Natural killer cell treated with Interleukin-12 subunit alpha and Interleukin-12 subunit beta and Interleukin-15 and Interleukin-18, amount 100 ng/mL, for 72 hours (primary cell): ENCODE data around the gene IRX6. TPM values are rescaled to one million over a fixed set of nuclear protein-coding genes. Genes with fewer than 3 reads are reported as not detected.

Source experiments
- ATAC-seq, 2 donors: fragments of 150-1000 bp; cut with Tn5 transposase in 1 of 2; sonication (Bioruptor Pico), chemical (Tn5 transposase) in 1 of 2; 2 replicates each; pipeline ENCODE4 v1.10.0; 2021
- DNase-seq: peaks from one replicate; pipeline ENCODE4 v3.0.0; 2022; ENCODE audit warnings: low spot score
- H3K27ac Mint-ChIP-seq, 2 donors: 1 replicate in 1 of 2; 2 replicates in 1 of 2; pipeline ENCODE4 v1.8.0; 2022; ENCODE audit warnings: mixed read lengths in 2 of 2, mild to moderate bottlenecking in 1 of 2, moderate library complexity in 1 of 2
- H3K27me3 Mint-ChIP-seq, 2 donors: 1 replicate in 1 of 2; 2 replicates in 1 of 2; pipeline ENCODE4 v1.8.0; 2022; ENCODE audit warnings: mixed read lengths in 2 of 2
- H3K36me3 Mint-ChIP-seq: one replicate; pipeline ENCODE4 v1.8.0; 2022; ENCODE audit warnings: mixed read lengths
- H3K4me1 Mint-ChIP-seq, 2 donors: 1 replicate in 1 of 2; 2 replicates in 1 of 2; pipeline ENCODE4 v1.8.0; 2022; ENCODE audit warnings: low read depth in 2 of 2, mixed read lengths in 2 of 2, mild to moderate bottlenecking in 1 of 2
- H3K4me3 Mint-ChIP-seq: one replicate; pipeline ENCODE4 v1.8.0; 2022; ENCODE audit warnings: mixed read lengths
- H3K9me3 Mint-ChIP-seq: 2 replicates; pipeline ENCODE4 v1.8.0; 2022; ENCODE audit warnings: mixed read lengths
- total RNA-seq, 2 donors: library from RNA; stranded (reverse); gene quantifications; one replicate each; pipeline ENCODE4 v1.2.3, GENCODE V29; 2022

The IRX6 gene
- total RNA-seq, 2 donors from 2014 or later = not detected

DNA sequence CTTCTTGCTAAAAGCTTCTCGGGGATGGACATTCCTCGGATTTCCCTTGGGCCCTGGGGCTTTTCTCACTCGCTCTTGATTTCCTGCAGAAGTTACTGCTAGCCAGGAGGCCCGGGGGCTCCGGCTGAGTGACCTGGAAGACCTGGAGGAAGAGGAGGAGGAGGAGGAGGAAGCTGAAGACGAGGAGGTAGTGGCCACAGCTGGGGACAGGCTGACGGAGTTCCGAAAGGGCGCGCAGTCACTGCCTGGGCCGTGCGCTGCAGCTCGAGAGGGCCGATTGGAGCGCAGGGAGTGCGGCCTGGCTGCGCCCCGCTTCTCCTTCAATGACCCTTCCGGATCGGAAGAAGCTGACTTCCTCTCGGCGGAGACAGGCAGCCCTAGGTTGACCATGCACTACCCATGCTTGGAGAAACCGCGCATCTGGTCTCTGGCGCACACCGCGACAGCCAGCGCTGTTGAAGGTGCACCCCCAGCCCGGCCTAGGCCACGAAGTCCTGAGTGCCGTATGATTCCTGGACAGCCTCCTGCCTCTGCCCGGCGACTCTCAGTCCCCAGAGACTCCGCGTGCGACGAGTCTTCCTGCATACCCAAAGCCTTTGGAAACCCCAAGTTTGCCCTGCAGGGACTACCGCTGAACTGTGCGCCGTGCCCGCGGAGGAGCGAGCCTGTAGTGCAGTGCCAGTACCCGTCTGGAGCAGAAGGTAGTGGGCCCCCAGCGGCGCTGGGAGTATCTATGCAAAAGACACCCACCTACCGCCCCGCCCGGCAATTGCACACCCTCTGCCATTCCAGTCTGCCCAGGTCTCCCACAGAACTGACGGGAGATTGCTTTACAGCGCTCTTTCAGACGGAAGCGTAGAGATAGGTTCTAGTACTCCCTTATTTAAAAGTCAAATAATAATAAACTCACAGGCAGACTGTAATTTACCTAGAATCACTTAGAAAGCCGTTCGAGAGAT is 4.9 kb downstream of the IRX6 start:
- Mint-ChIP-seq H3K27ac (no peak overlapping the region), H3K4me3 (no peak overlapping the region), H3K27me3 (peaks cover 44 to 46% of the 10 kb centered on the region in 2 donors), H3K9me3 (no peaks in the 10 kb centered on the region), H3K36me3 (no peaks in the 10 kb centered on the region), H3K4me1 (no peaks in the 10 kb centered on the region)
- ATAC-seq = no peak
- no peak for DNase-seq

DNA sequence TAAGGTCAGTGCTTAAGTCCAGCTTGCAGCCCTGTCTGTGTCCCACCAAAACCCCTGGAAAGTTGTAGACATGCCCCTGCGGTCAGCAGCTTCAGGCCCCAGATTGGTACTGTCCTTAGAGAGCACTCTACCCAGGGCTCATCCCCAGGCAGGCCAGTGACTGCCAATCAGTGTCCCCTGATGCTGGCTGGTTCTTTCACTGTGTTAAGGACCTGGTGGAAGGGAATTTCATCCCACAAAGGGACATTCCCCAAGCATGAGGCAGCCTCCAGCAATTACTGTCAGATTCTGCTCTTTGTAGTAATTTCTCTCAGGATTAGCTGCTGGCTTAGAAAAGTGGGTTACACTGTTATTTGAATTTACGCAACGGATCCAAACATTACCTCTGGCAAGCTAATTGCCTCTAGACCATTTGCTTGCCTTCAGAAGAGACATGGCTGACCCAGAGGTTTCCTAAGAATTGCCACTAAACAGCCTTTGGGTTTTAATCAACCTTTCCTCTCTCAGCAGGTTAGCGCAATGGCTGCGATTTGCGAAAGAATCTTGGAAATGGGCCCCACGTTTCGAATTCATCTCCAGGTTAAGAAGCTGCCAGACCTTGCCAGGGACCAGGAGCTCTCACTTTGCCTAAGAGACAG is 5.9 kb downstream of the IRX6 start:
- Mint-ChIP-seq H3K36me3 (no peaks in the 10 kb centered on the region), H3K4me1 (no peaks in the 10 kb centered on the region), H3K27ac (no peak overlapping the region), H3K9me3 (no peaks in the 10 kb centered on the region), H3K27me3 (peaks cover 46% of the 10 kb centered on the region in 2 donors), H3K4me3 (no peak overlapping the region)
- ATAC-seq = no peak
- DNase-seq = no peak

DNA sequence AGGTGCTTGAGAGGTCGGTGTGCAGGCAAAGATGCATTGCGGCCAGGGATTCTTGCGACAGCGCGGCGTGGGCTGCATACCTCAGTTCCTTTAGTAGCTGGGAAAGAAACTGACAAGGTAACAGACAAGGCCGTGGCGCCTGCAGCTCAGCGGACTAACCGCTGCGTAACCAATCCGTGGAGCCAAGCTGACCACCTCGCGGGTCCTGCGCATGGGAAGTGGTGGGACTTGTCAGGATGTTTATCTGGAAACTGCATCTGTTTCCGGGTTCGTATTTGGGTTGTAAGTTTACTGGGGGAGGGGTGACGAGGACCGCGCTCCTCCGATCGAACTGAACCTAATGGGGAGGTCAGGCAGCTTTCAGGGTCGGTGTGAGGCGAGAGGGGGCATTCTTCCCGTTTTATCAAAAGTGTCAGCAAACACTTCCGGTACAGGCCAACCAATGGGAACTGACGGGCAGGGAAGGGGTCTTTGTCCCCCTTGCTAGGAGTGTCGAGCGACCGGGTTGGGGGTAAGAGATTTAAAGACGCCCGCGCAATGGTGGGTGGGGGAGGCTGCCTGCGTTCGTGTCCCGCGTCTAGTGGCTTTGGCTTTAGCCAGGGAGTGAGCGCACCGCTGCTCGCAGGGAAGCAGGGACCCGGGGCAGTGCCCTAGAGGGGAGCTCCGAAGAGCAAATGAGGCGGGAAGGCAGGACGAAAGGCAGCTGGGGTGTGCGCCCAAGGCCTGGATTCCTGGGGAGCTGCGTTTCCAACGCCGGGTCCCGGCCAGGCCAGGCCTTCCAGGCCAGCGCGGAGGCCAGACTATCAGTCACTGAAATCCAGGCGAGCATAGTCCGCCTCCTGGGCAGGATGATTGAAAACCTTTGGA is 7.0 kb downstream of the IRX6 start:
- Mint-ChIP-seq H3K27me3 (peaks cover 38 to 43% of the 10 kb centered on the region in 2 donors), H3K9me3 (no peaks in the 10 kb centered on the region), H3K27ac (no peak overlapping the region), H3K4me3 (no peak overlapping the region), H3K36me3 (no peaks in the 10 kb centered on the region), H3K4me1 (no peaks in the 10 kb centered on the region)
- DNase-seq (no peak), ATAC-seq (no peak)

DNA sequence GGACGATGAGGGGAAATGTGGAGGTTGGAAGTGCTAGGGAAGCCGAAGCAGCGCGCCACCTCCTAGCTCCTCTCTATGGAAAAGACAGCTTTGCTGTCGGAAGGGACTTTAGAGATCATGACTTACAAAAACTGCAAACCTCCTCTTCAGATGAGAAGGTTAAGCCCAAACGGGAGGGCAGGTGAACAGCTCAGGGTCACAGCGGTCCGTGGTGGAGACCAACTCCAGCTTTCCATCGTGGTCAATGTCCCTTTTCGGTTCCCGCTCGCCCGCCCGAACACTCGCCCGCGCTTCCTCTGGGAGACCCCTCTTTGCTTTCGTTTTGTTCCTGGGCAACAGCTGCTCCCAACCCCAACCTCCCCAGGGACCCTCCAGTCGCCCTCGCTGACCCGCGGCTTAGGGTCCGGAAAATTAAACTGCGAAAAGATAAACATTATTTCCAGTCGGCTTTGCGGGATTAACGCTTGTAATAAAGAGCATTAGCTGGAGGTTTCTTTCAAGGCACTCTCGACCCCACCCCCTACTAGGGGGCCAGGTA is 7.7 kb downstream of the IRX6 start:
- peaks cover 33 to 37% of the 10 kb centered on the region in 2 donors for H3K27me3 Mint-ChIP-seq
- no peaks in the 10 kb centered on the region for H3K36me3 Mint-ChIP-seq
- ATAC-seq (no peak), DNase-seq (no peak)
- H3K27ac Mint-ChIP-seq = no peak overlapping the region
- no peak overlapping the region for H3K4me3 Mint-ChIP-seq
- no peaks in the 10 kb centered on the region for H3K9me3 Mint-ChIP-seq
- no peaks in the 10 kb centered on the region for H3K4me1 Mint-ChIP-seq

DNA sequence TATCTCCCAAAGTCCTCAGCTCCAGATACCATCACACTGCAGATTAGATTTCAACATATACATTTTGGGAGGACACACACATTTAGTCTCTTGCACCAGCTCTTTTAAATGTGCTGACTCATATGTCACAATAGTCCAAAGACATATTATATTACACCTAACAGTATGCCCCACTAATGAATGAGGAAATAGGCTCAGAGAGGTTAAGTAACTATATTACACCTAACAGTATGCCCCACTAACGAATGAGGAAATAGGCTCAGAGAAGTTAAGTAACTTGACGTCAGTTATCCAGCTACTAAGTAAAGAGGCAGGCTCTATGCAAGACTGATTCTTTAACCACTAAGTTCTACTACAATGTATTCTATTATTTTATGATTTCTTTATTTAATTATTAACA is 9.7 kb downstream of the IRX6 start:
- Mint-ChIP-seq H3K4me3 (no peak overlapping the region), H3K36me3 (no peaks in the 10 kb centered on the region), H3K4me1 (no peaks in the 10 kb centered on the region), H3K27me3 (peaks cover 28 to 29% of the 10 kb centered on the region in 2 donors), H3K27ac (no peak overlapping the region), H3K9me3 (no peaks in the 10 kb centered on the region)
- ATAC-seq (no peak), DNase-seq (no peak)

DNA sequence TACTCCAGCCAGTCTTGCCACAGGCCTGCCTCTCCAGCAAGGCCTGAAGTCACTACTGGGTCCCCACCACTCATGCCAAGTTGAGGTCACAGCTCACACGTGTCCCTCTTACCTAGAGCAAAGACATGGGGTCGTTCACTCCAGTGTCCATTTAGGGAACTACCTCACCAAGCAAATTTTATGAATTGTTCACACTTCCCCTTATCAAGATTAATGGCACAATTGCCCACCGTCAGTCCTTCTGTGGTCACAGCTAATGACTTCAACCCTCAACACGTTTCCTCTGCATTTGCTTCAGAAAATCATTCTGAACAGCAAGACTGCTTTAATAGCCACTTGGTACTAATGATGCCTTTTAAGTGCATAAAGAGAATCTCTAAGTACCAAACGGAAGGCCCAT is 14.6 kb downstream of the IRX6 start:
- no peak for ATAC-seq

DNA sequence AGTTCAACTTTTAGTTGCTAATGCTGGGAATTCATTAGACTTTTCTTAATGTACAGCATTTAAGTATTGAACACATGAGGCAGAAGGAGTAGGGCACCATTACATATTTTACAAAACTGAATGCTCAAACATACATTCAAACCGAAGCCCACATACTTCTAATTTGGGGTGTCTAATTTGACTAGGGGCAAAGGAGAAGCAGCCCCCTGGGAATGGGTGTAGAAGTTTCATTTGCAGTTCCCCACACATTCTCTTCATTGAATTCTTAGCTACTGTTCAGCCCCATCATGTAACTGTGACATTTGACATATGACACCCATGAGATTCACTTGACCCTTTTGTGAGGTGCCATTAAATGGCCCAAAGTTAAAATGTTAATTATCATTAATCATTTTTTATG is 16.4 kb downstream of the IRX6 start:
- Mint-ChIP-seq H3K4me3 (no peak overlapping the region), H3K36me3 (no peaks in the 10 kb centered on the region), H3K4me1 (no peaks in the 10 kb centered on the region), H3K27me3 (peaks cover 12 to 17% of the 10 kb centered on the region in 2 donors), H3K9me3 (no peaks in the 10 kb centered on the region), H3K27ac (no peak overlapping the region)
- no peak for DNase-seq
- no peak for ATAC-seq

More for the DNA sequence above, 14.6 kb downstream of the IRX6 start:
- H3K9me3 Mint-ChIP-seq = no peaks in the 10 kb centered on the region
- no peak overlapping the region for H3K4me3 Mint-ChIP-seq
- no peaks in the 10 kb centered on the region for H3K4me1 Mint-ChIP-seq
- H3K36me3 Mint-ChIP-seq = no peaks in the 10 kb centered on the region
- no peak overlapping the region for H3K27ac Mint-ChIP-seq
- peaks cover 15 to 19% of the 10 kb centered on the region in 2 donors for H3K27me3 Mint-ChIP-seq
- DNase-seq = no peak

DNA sequence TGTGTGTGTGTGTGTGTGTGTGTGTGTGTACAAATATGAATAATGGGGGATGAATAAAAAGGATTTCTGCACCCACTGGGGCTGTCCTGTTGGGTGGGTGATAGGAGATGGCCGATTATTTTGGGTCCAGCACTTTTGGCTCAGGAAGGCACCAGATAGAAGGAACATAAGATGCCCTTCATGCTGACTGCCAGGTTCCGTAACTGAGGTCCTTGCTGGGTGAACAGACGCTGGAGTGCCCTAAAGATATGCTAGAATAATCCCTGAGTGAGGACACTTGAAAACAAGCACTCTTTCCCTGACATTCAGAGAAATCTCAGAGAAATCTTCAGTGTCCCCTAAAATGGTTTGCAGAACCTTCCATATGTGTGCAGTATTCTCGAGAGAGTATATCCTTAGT is 17.7 kb downstream of the IRX6 start:
- DNase-seq (no peak), ATAC-seq (no peak)
- no peaks in the 10 kb centered on the region for H3K36me3 Mint-ChIP-seq
- no peak overlapping the region for H3K4me3 Mint-ChIP-seq
- no peaks in the 10 kb centered on the region for H3K9me3 Mint-ChIP-seq
- H3K27me3 Mint-ChIP-seq = peaks cover 15 to 19% of the 10 kb centered on the region in 2 donors
- H3K27ac Mint-ChIP-seq = no peak overlapping the region
- no peaks in the 10 kb centered on the region for H3K4me1 Mint-ChIP-seq

DNA sequence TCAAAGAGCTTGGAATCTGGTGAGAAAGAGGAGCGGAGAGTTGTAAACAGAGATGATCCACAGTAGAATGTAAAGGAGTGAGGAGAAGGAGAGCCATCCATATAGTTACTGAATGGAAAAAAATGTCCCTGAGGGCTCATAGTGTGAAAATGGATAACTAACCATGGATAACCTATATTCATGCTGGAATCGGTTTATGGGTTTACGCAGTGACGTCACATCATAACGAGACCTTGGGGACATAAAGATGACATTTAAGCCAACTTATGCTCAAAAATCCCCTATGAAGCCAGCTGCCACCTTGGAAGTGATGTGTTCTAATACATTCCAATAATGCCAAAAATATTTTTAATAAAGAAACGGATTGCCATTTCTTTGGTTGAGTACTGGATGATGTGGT is 22.5 kb downstream of the IRX6 start:
- no peak for DNase-seq
- H3K9me3 Mint-ChIP-seq = no peaks in the 10 kb centered on the region
- H3K4me1 Mint-ChIP-seq = no peaks in the 10 kb centered on the region
- H3K4me3 Mint-ChIP-seq = no peak overlapping the region
- ATAC-seq = no peak
- H3K27me3 Mint-ChIP-seq = peaks cover 11 to 37% of the 10 kb centered on the region in 2 donors
- no peak overlapping the region for H3K27ac Mint-ChIP-seq
- no peaks in the 10 kb centered on the region for H3K36me3 Mint-ChIP-seq

DNA sequence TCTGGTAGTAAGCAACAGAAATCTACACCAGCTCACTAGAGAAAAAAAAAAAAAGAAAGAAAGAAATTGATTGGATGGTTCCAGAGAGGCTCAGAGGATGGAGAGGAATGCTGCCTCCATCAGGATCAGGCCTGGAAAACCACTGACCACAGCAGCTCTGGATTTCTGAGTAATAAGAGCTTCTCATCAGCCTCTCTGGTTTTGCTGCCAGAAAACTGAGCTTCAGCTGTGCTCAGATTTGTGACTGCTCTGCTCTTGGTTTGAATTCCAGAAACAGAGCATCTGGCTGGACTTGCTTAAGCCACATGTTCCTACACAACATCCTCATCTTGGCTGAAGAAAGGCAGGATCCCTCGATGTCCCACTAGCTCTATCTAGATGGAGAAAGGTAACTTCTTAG is 25.9 kb downstream of the IRX6 start:
- no peaks in the 10 kb centered on the region for H3K36me3 Mint-ChIP-seq
- no peak for ATAC-seq
- H3K9me3 Mint-ChIP-seq = no peaks in the 10 kb centered on the region
- no peak overlapping the region for H3K27ac Mint-ChIP-seq
- peaks cover 8 to 37% of the 10 kb centered on the region in 2 donors for H3K27me3 Mint-ChIP-seq
- no peak overlapping the region for H3K4me3 Mint-ChIP-seq
- H3K4me1 Mint-ChIP-seq = no peaks in the 10 kb centered on the region
- no peak for DNase-seq

DNA sequence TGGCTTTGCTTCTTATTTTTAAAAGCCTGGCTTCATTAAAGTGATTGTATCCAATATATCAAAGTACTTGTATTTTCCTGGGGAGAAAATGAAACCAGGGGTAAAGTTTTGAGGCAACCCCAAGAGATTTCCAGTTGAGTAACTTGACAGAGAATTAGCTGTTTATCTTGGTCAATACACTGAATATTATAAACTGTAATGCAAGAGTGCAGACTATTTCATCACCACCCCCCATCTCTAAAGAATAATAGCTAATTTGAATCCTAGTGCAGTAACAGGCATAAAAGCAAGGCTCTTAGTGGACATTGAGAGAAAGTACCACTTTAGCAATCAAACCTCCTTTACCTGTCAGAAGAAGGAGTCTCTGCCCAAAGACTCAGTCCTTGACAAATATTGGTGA is 27.0 kb downstream of the IRX6 start:
- Mint-ChIP-seq H3K4me3 (no peak overlapping the region), H3K4me1 (no peaks in the 10 kb centered on the region), H3K36me3 (no peaks in the 10 kb centered on the region), H3K27me3 (peaks cover 8 to 37% of the 10 kb centered on the region in 2 donors), H3K27ac (no peak overlapping the region), H3K9me3 (no peaks in the 10 kb centered on the region)
- no peak for ATAC-seq
- DNase-seq = no peak

DNA sequence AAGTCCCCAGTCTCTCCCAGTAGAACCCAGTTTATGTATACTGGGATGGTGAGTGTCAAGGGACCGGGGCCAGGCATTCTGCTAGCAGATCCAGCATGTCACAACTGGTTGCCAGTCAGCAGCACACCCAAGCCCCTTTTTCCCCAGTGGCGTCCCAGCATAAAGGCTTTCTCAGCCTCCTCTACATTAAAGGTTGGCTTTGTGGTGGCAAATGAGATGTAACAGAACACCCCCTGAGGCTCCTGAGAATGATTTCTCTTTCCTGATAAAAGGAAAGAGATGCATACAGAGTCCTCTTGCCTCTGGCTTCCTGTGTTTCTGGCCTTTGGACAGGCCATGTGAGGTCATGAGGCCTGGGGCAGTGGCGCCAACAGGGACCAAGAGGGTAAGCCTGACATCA is 27.9 kb downstream of the IRX6 start:
- ATAC-seq = no peak
- Mint-ChIP-seq H3K27ac (no peak overlapping the region), H3K4me1 (no peaks in the 10 kb centered on the region), H3K9me3 (no peaks in the 10 kb centered on the region), H3K27me3 (peaks cover 6 to 30% of the 10 kb centered on the region in 2 donors), H3K4me3 (no peak overlapping the region), H3K36me3 (no peaks in the 10 kb centered on the region)
- DNase-seq = no peak

DNA sequence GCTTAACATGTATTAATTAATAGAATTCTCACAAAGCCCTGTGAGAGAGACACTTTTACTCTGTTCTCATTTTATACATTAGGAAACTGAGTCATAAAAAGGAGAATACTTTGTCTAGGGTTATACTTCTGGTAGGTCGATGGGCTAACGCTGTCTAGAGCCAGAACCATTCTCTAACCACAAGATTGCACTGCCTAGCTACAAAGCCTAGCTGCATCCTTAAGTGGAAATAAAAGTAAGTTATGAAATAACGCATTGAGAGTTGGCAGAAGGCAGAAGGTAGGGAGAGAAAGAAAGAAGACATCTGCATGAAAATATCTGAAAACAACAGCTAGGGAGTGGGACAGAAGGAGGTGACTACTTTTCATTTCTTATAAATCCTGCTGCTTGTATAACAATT is 33.2 kb downstream of the IRX6 start:
- Mint-ChIP-seq H3K27ac (no peak overlapping the region), H3K36me3 (no peaks in the 10 kb centered on the region), H3K4me3 (no peak overlapping the region), H3K27me3 (peaks cover 5 to 12% of the 10 kb centered on the region in 2 donors), H3K9me3 (no peaks in the 10 kb centered on the region), H3K4me1 (no peaks in the 10 kb centered on the region)
- DNase-seq (no peak), ATAC-seq (no peak)
